ENCODE measurements around the gene CCDC157.

Gene CCDC157

GRCh38 chr22:30325724-30326254 is 31.0 kb upstream of the CCDC157 start:
- ChIA-PET POLR2A (no interaction called here), CTCF (interaction anchor here (1.0 to 4.3 kb wide), 3 partner anchors 21 to 64 kb away, joined by 3 to 34 read pairs (median 8); partner anchors contain the start of gene CASTOR1)
- Histone ChIP-seq H3K27ac (ENCODE audit: insufficient read depth in 1 of 2, low read depth in 1 of 2, low read length in 2 of 2, poor library complexity in 1 of 2, severe bottlenecking in 2 of 2) (peak overlapping the region in 1 of 2 experiments; percentile 61), H3K27me3 (replicated peaks in 2 of 5; ENCODE audit: control insufficient read depth in 4 of 5, insufficient read depth in 5 of 5, low read length in 4 of 5) (no peaks in the 10 kb centered on the region), H3K4me3 (ENCODE audit: control insufficient read depth in 1 of 7, extremely low read depth in 1 of 7, insufficient read depth in 4 of 7, low read depth in 2 of 7, low read length in 6 of 7) (peak overlapping the region; percentile 53 to 89 (median 75)), H3K9me3 (ENCODE audit: control extremely low read depth in 1 of 5, control insufficient read depth in 4 of 5, insufficient read depth in 2 of 5, low read depth in 1 of 5, low read length in 4 of 5) (no peaks in the 10 kb centered on the region), H3K4me1 (ENCODE audit: control extremely low read depth in 1 of 4, control insufficient read depth in 4 of 4, insufficient read depth in 4 of 4, low read length in 3 of 4) (peaks cover 13 to 36% (median 36%) of the 10 kb centered on the region in 4 experiments), H3K36me3 (ENCODE audit: control insufficient read depth in 4 of 4, insufficient read depth in 4 of 4, low read length in 3 of 4) (peaks cover 2 to 8% (median 7%) of the 10 kb centered on the region in 4 experiments)
- no peak for DNase-seq
- 39% methylated on average over 9 of the region's 14 CpGs for WGBS (ENCODE audit: insufficient coverage)

GRCh38 chr22:30326255-30326705 is 30.5 kb upstream of the CCDC157 start:
- Histone ChIP-seq H3K4me3 (ENCODE audit: control insufficient read depth in 1 of 7, extremely low read depth in 1 of 7, insufficient read depth in 4 of 7, low read depth in 2 of 7, low read length in 6 of 7) (peak overlapping the region; percentile 72 to 89 (median 75)), H3K9me3 (ENCODE audit: control extremely low read depth in 1 of 5, control insufficient read depth in 4 of 5, insufficient read depth in 2 of 5, low read depth in 1 of 5, low read length in 4 of 5) (no peaks in the 10 kb centered on the region), H3K27me3 (replicated peaks in 2 of 5; ENCODE audit: control insufficient read depth in 4 of 5, insufficient read depth in 5 of 5, low read length in 4 of 5) (no peaks in the 10 kb centered on the region), H3K36me3 (ENCODE audit: control insufficient read depth in 4 of 4, insufficient read depth in 4 of 4, low read length in 3 of 4) (peaks cover 0 to 8% (median 6%) of the 10 kb centered on the region in 4 experiments), H3K27ac (ENCODE audit: insufficient read depth in 1 of 2, low read depth in 1 of 2, low read length in 2 of 2, poor library complexity in 1 of 2, severe bottlenecking in 2 of 2) (peak overlapping the region in 1 of 2 experiments; percentile 61), H3K4me1 (ENCODE audit: control extremely low read depth in 1 of 4, control insufficient read depth in 4 of 4, insufficient read depth in 4 of 4, low read length in 3 of 4) (peaks cover 13 to 36% (median 36%) of the 10 kb centered on the region in 4 experiments)
- POLR2A ChIA-PET, result interaction anchor here (1.0 to 1.2 kb wide), 2 partner anchors 22 to 35 kb away, joined by 4 read pairs; no protein-coding TSS in a partner anchor
- DNase-seq, result no peak
- CTCF ChIA-PET, result interaction anchor here (0.7 to 4.3 kb wide), 6 partner anchors 9 to 64 kb away, joined by 3 to 34 read pairs (median 6); partner anchors contain the start of gene CASTOR1
- WGBS (ENCODE audit: insufficient coverage), result 0% methylated on average over 20 of the region's 34 CpGs

GRCh38 chr22:30326706-30327362 is 30.0 kb upstream of the CCDC157 start, which contains the start of gene TBC1D10A:
TSS of gene TBC1D10A (minus strand) at chr22:30326941. CDS start at chr22:30326881, 60 bp downstream.
- WGBS (ENCODE audit: insufficient coverage), result under 1% methylated on average over 39 of the region's 69 CpGs
- peak within 1 kb of the TSS; percentile 72 to 89 (median 75) for H3K4me3 ChIP-seq (ENCODE audit: control insufficient read depth in 1 of 7, extremely low read depth in 1 of 7, insufficient read depth in 4 of 7, low read depth in 2 of 7, low read length in 6 of 7)
- H3K27ac ChIP-seq (ENCODE audit: insufficient read depth in 1 of 2, low read depth in 1 of 2, low read length in 2 of 2, poor library complexity in 1 of 2, severe bottlenecking in 2 of 2), result peak within 1 kb of the TSS in 1 of 2 experiments; percentile 61
- H3K9me3 ChIP-seq (ENCODE audit: control extremely low read depth in 1 of 5, control insufficient read depth in 4 of 5, insufficient read depth in 2 of 5, low read depth in 1 of 5, low read length in 4 of 5), result no peaks in the 10 kb centered on the region
- H3K36me3 ChIP-seq (ENCODE audit: control insufficient read depth in 4 of 4, insufficient read depth in 4 of 4, low read length in 3 of 4), result peaks cover 0 to 10% (median 7%) of the 10 kb centered on the region in 4 experiments
- POLR2A ChIA-PET, result interaction anchor here (1.0 to 1.2 kb wide), 2 partner anchors 22 to 36 kb away, joined by 4 read pairs; no protein-coding TSS in a partner anchor
- no peaks in the 10 kb centered on the region for H3K27me3 ChIP-seq (replicated peaks in 2 of 5; ENCODE audit: control insufficient read depth in 4 of 5, insufficient read depth in 5 of 5, low read length in 4 of 5)
- H3K4me1 ChIP-seq (ENCODE audit: control extremely low read depth in 1 of 4, control insufficient read depth in 4 of 4, insufficient read depth in 4 of 4, low read length in 3 of 4), result peaks cover 13 to 36% (median 36%) of the 10 kb centered on the region in 4 experiments
- peak; percentile 92 to 94 (median 94) for DNase-seq
- CTCF ChIA-PET, result interaction anchor here (0.7 to 3.5 kb wide), 7 partner anchors 9 to 63 kb away, joined by 3 to 27 read pairs (median 4); partner anchors contain the start of gene CASTOR1

GRCh38 chr22:30327864-30328345 is 28.9 kb upstream of the CCDC157 start:
- Histone ChIP-seq H3K4me3 (ENCODE audit: control insufficient read depth in 1 of 7, extremely low read depth in 1 of 7, insufficient read depth in 4 of 7, low read depth in 2 of 7, low read length in 6 of 7) (no peak overlapping the region), H3K27ac (ENCODE audit: insufficient read depth in 1 of 2, low read depth in 1 of 2, low read length in 2 of 2, poor library complexity in 1 of 2, severe bottlenecking in 2 of 2) (no peak overlapping the region), H3K9me3 (ENCODE audit: control extremely low read depth in 1 of 5, control insufficient read depth in 4 of 5, insufficient read depth in 2 of 5, low read depth in 1 of 5, low read length in 4 of 5) (no peaks in the 10 kb centered on the region), H3K4me1 (ENCODE audit: control extremely low read depth in 1 of 4, control insufficient read depth in 4 of 4, insufficient read depth in 4 of 4, low read length in 3 of 4) (peaks cover 13 to 36% (median 36%) of the 10 kb centered on the region in 4 experiments), H3K27me3 (replicated peaks in 2 of 5; ENCODE audit: control insufficient read depth in 4 of 5, insufficient read depth in 5 of 5, low read length in 4 of 5) (no peaks in the 10 kb centered on the region), H3K36me3 (ENCODE audit: control insufficient read depth in 4 of 4, insufficient read depth in 4 of 4, low read length in 3 of 4) (peaks cover 2 to 19% (median 9%) of the 10 kb centered on the region in 4 experiments)
- ChIA-PET CTCF (interaction anchor here (1.0 to 3.5 kb wide), 8 partner anchors 13 to 62 kb away, joined by 3 to 27 read pairs (median 4); partner anchors contain the start of gene CASTOR1), POLR2A (interaction anchor here (1.0 to 1.2 kb wide), 3 partner anchors 9 to 37 kb away, joined by 3 to 4 read pairs (median 3); partner anchors contain the start of genes CCDC157 and SF3A1)
- no peak for DNase-seq
- WGBS (ENCODE audit: insufficient coverage), result 97% methylated on average over 4 of the region's 5 CpGs

- 100% methylated on average over 2 of the region's 3 CpGs for WGBS (ENCODE audit: insufficient coverage)
- no peak overlapping the region for H3K4me3 ChIP-seq (ENCODE audit: control insufficient read depth in 1 of 7, extremely low read depth in 1 of 7, insufficient read depth in 4 of 7, low read depth in 2 of 7, low read length in 6 of 7)
These were observed 28.2 kb upstream of the CCDC157 start for GRCh38 chr22:30328466-30329049.

GRCh38 chr22:30332551-30332950 is 24.3 kb upstream of the CCDC157 start:
- Histone ChIP-seq H3K36me3 (ENCODE audit: control insufficient read depth in 4 of 4, insufficient read depth in 4 of 4, low read length in 3 of 4) (peaks cover 16 to 65% (median 49%) of the 10 kb centered on the region in 4 experiments), H3K27ac (ENCODE audit: insufficient read depth in 1 of 2, low read depth in 1 of 2, low read length in 2 of 2, poor library complexity in 1 of 2, severe bottlenecking in 2 of 2) (no peak overlapping the region)

More at GRCh38 chr22:30328466-30329049, 28.2 kb upstream of the CCDC157 start:
- Histone ChIP-seq H3K27me3 (replicated peaks in 2 of 5; ENCODE audit: control insufficient read depth in 4 of 5, insufficient read depth in 5 of 5, low read length in 4 of 5) (no peaks in the 10 kb centered on the region), H3K4me1 (ENCODE audit: control extremely low read depth in 1 of 4, control insufficient read depth in 4 of 4, insufficient read depth in 4 of 4, low read length in 3 of 4) (peaks cover 13 to 42% (median 36%) of the 10 kb centered on the region in 4 experiments), H3K9me3 (ENCODE audit: control extremely low read depth in 1 of 5, control insufficient read depth in 4 of 5, insufficient read depth in 2 of 5, low read depth in 1 of 5, low read length in 4 of 5) (no peaks in the 10 kb centered on the region), H3K27ac (ENCODE audit: insufficient read depth in 1 of 2, low read depth in 1 of 2, low read length in 2 of 2, poor library complexity in 1 of 2, severe bottlenecking in 2 of 2) (no peak overlapping the region), H3K36me3 (ENCODE audit: control insufficient read depth in 4 of 4, insufficient read depth in 4 of 4, low read length in 3 of 4) (peaks cover 3 to 25% (median 13%) of the 10 kb centered on the region in 4 experiments)
- no peak for DNase-seq
- ChIA-PET POLR2A (interaction anchor here (1.0 kb wide), 2 partner anchors 9 to 29 kb away, joined by 3 read pairs; partner anchors contain the start of genes CCDC157 and SF3A1), CTCF (interaction anchor here (0.8 to 3.5 kb wide), 10 partner anchors 14 to 62 kb away, joined by 3 to 27 read pairs (median 3); partner anchors contain the start of genes CASTOR1 and RNF215)

More at GRCh38 chr22:30332551-30332950, 24.3 kb upstream of the CCDC157 start:
- no peak for DNase-seq
- WGBS (ENCODE audit: insufficient coverage), result 96% methylated on average over 4 of the region's 5 CpGs
- no peaks in the 10 kb centered on the region for H3K27me3 ChIP-seq (replicated peaks in 2 of 5; ENCODE audit: control insufficient read depth in 4 of 5, insufficient read depth in 5 of 5, low read length in 4 of 5)
- no peak overlapping the region for H3K4me3 ChIP-seq (ENCODE audit: control insufficient read depth in 1 of 7, extremely low read depth in 1 of 7, insufficient read depth in 4 of 7, low read depth in 2 of 7, low read length in 6 of 7)
- H3K4me1 ChIP-seq (ENCODE audit: control extremely low read depth in 1 of 4, control insufficient read depth in 4 of 4, insufficient read depth in 4 of 4, low read length in 3 of 4), result peaks cover 1 to 11% (median 3%) of the 10 kb centered on the region in 4 experiments
- POLR2A ChIA-PET, result interaction anchor here (0.5 kb wide), 1 partner anchor 144 kb away, joined by 3 read pairs; no protein-coding TSS in a partner anchor
- no peaks in the 10 kb centered on the region for H3K9me3 ChIP-seq (ENCODE audit: control extremely low read depth in 1 of 5, control insufficient read depth in 4 of 5, insufficient read depth in 2 of 5, low read depth in 1 of 5, low read length in 4 of 5)
- CTCF ChIA-PET, result interaction anchor here (1.2 to 2.6 kb wide), 5 partner anchors 17 to 45 kb away, joined by 3 to 9 read pairs (median 3); no protein-coding TSS in a partner anchor
